Activated naive CD8-positive, alpha-beta T cell (primary cell): ENCODE data around the gene ELAPOR2.

Source experiments
- H3K27ac Mint-ChIP-seq: one replicate; pipeline ENCODE4 v1.8.0; 2021; ENCODE audit warnings: mixed read lengths
- H3K27me3 Mint-ChIP-seq: one replicate; pipeline ENCODE4 v1.8.0; 2021; ENCODE audit warnings: mixed read lengths
- H3K36me3 Mint-ChIP-seq: one replicate; pipeline ENCODE4 v1.8.0; 2021; ENCODE audit warnings: mixed read lengths
- H3K4me1 Mint-ChIP-seq: one replicate; pipeline ENCODE4 v1.8.0; 2021; ENCODE audit warnings: low read depth, mixed read lengths
- H3K4me3 Mint-ChIP-seq: one replicate; pipeline ENCODE4 v1.8.0; 2021; ENCODE audit warnings: mild to moderate bottlenecking, mixed read lengths
- H3K9me3 Mint-ChIP-seq: one replicate; pipeline ENCODE4 v1.8.0; 2021; ENCODE audit warnings: low read depth, mixed read lengths

The ELAPOR2 gene

GRCh38 chr7:87027900-87028299, 31.6 kb downstream of the ELAPOR2 start:
- no peak overlapping the region for H3K4me3 Mint-ChIP-seq
- H3K4me1 Mint-ChIP-seq: no peaks in the 10 kb centered on the region
- H3K9me3 Mint-ChIP-seq: peaks cover 4% of the 10 kb centered on the region
- no peak overlapping the region for H3K27ac Mint-ChIP-seq
- no peaks in the 10 kb centered on the region for H3K27me3 Mint-ChIP-seq
- no peaks in the 10 kb centered on the region for H3K36me3 Mint-ChIP-seq

- no peaks in the 10 kb centered on the region for H3K27me3 Mint-ChIP-seq
- H3K4me3 Mint-ChIP-seq: no peak overlapping the region
- no peaks in the 10 kb centered on the region for H3K36me3 Mint-ChIP-seq
- H3K4me1 Mint-ChIP-seq: no peaks in the 10 kb centered on the region
- no peak overlapping the region for H3K27ac Mint-ChIP-seq
- H3K9me3 Mint-ChIP-seq: no peaks in the 10 kb centered on the region
Measured at GRCh38 chr7:87021285-87021684, 38.2 kb downstream of the ELAPOR2 start.

- no peaks in the 10 kb centered on the region for H3K36me3 Mint-ChIP-seq
- peaks cover 2% of the 10 kb centered on the region for H3K27me3 Mint-ChIP-seq
- H3K4me3 Mint-ChIP-seq: no peak overlapping the region
- H3K27ac Mint-ChIP-seq: no peak overlapping the region
- H3K9me3 Mint-ChIP-seq: no peaks in the 10 kb centered on the region
- no peaks in the 10 kb centered on the region for H3K4me1 Mint-ChIP-seq
Measured at GRCh38 chr7:87016606-87017005, 42.8 kb downstream of the ELAPOR2 start.

GRCh38 chr7:87013840-87014190, 45.6 kb downstream of the ELAPOR2 start:
- no peaks in the 10 kb centered on the region for H3K4me1 Mint-ChIP-seq
- no peaks in the 10 kb centered on the region for H3K9me3 Mint-ChIP-seq
- no peak overlapping the region for H3K4me3 Mint-ChIP-seq
- no peak overlapping the region for H3K27ac Mint-ChIP-seq
- no peaks in the 10 kb centered on the region for H3K36me3 Mint-ChIP-seq
- peaks cover 2% of the 10 kb centered on the region for H3K27me3 Mint-ChIP-seq

GRCh38 chr7:87013136-87013839, 46.2 kb downstream of the ELAPOR2 start:
- Mint-ChIP-seq H3K36me3 (no peaks in the 10 kb centered on the region), H3K4me3 (no peak overlapping the region), H3K27ac (no peak overlapping the region), H3K4me1 (no peaks in the 10 kb centered on the region), H3K9me3 (no peaks in the 10 kb centered on the region), H3K27me3 (peaks cover 2% of the 10 kb centered on the region)
